Stomach (tissue), 9 donors: ENCODE data around the gene KATNAL2. TPM values are rescaled to one million over a fixed set of nuclear protein-coding genes. Genes with fewer than 3 reads are reported as not detected.
A peak's percentile ranks its signal among the peaks of the same experiment; 100 is the strongest.

Experiments used
- DNase-seq, 2 donors: peaks; one replicate each; pipeline versions ENCODE4 v3.0.0 to v3.0.0-alpha.2; 2013 to 2019
- H3K27ac ChIP-seq, 5 donors: fragments of 200-600 bp in 4 of 5; sonication (generic) in 4 of 5; one replicate each; pipeline ENCODE4 v1.5.1; 2013 to 2019; ENCODE audit warnings: mild to moderate bottlenecking in 1 of 5, moderate library complexity in 1 of 5
- H3K27me3 ChIP-seq, 3 donors: fragments of 200-600 bp; sonication (generic); one replicate each; pipeline ENCODE4 v1.5.1; 2017 to 2019; ENCODE audit warnings: mixed run types in 1 of 3
- H3K36me3 ChIP-seq, 4 donors: fragments of 200-600 bp; sonication (generic); 1 replicate in 3 of 4; 2 replicates in 1 of 4; pipeline ENCODE4 v1.5.1; 2016 to 2019
- H3K4me1 ChIP-seq, 4 donors: fragments of 200-600 bp; sonication (generic); one replicate each; pipeline ENCODE4 v1.5.1; 2016 to 2019
- H3K4me3 ChIP-seq, 4 donors: fragments of 200-600 bp; sonication (generic) in 3 of 4; one replicate each; pipeline ENCODE4 v1.5.1; 2016 to 2019; ENCODE audit warnings: mild to moderate bottlenecking in 1 of 4
- H3K9me3 ChIP-seq, 4 donors: fragments of 200-600 bp; sonication (generic); one replicate each; pipeline ENCODE4 v1.5.1; 2016 to 2019
- CTCF ChIP-seq, 7 experiments: fragments of 450-650 bp in 4 of 7; fragments of 200-600 bp in 3 of 7; sonication (generic) in 3 of 7; IDR thresholded peaks; one replicate each; pipeline ENCODE4 v1.5.1; 2016 to 2019; ENCODE audit warnings: antibody characterized with exemption in 7 of 7, control low read depth in 2 of 7, mild to moderate bottlenecking in 1 of 7
- EP300 ChIP-seq: sonication (generic); formaldehyde crosslinking; IDR thresholded peaks from one replicate; pipeline ENCODE4 v1.6.1; 2017; ENCODE audit warnings: antibody characterized with exemption
- POLR2A ChIP-seq, 4 donors: fragments of 450-650 bp; IDR thresholded peaks; one replicate each; pipeline ENCODE4 v1.6.1; 2016; ENCODE audit warnings: antibody characterized with exemption in 4 of 4, control low read depth in 2 of 4, mild to moderate bottlenecking in 1 of 4, moderate library complexity in 1 of 4
- POLR2AphosphoS5 ChIP-seq, 3 donors: sonication (generic); formaldehyde crosslinking; IDR thresholded peaks; one replicate each; pipeline ENCODE4 v1.6.1; 2016; ENCODE audit warnings: antibody characterized with exemption in 3 of 3
- intact Hi-C: fragments of 100-400 bp; cut with DNase I; formaldehyde crosslinking; loops from one replicate; pipeline ENCODE4 v1.15.1; 2023; ENCODE audit warnings: low total_unique reads
- polyA plus RNA-seq, 3 donors: library from polyadenylated mRNA; stranded (reverse); fragments of 200-250 nt; gene quantifications; one replicate each; pipeline ENCODE4 v1.2.3, GENCODE V29; 2013
- small RNA-seq, 4 donors: library from RNA; depleted of rRNA; stranded (forward); fragments of <200 nt; gene quantifications; one replicate each; pipeline ENCODE3, GENCODE V24; 2016
- total RNA-seq, 5 donors: library from RNA; depleted of rRNA; stranded (reverse); fragments of >200 nt; gene quantifications; one replicate each; pipeline versions ENCODE4 v1.1.0 to v1.2.3, GENCODE V29; 2014 to 2016
- donor health status: healthy with polysubstance abuse.
- donor health status: Bipolar disorder and iron deficiency.
- donor health status: healthy.

Gene KATNAL2
- total and polyA plus RNA-seq, 8 donors: 0.43 to 39.1 (median 2.7) TPM; not detected in 1

DNA sequence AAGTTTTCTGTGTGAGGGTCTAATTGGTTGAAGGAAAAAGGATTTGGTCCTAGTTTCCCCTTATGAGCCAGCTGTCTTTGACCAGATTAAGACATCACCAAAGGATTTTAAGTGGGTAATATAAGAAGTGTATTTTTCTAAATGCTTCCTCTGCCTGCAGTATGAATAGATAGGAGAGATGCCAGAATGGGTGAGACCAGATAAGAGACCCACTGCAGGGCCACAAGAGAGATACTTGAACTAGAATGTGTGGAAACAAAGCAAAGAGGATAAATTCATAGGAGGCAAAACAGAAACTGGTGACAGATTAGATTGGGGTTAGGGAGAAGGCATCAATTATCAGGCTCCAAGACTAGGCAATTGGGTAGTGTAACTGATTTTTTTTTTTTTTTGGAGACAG lies 234.0 kb downstream of the KATNAL2 start:
- peak overlapping the region in 4 of 5 donors; percentile 86 to 92 (median 90) for H3K27ac ChIP-seq
- peaks cover 15 to 36% (median 26%) of the 10 kb centered on the region in 4 donors for H3K4me1 ChIP-seq
- TF ChIP-seq CTCF (IDR thresholded peaks at IDR 0.05) (no peak), EP300 (no peak), POLR2AphosphoS5 (IDR thresholded peaks at IDR 0.05) (no peak), POLR2A (IDR thresholded peaks at IDR 0.05) (no peak)
- no peaks in the 10 kb centered on the region for H3K9me3 ChIP-seq
- H3K27me3 ChIP-seq: no peaks in the 10 kb centered on the region
- no peak for DNase-seq
- intact Hi-C loops: no loop called here
- H3K36me3 ChIP-seq: peaks cover 0 to 30% (median 25%) of the 10 kb centered on the region in 4 donors
- peak overlapping the region; percentile 64 to 75 (median 71) for H3K4me3 ChIP-seq

Small RNAs within 50 kb of the gene (small RNA-seq; reads per million reads assigned to genes)
- 0 reads per million in 4 donors for gene AC012254.4

Other genes with a start within 250 kb of the KATNAL2 start
- gene ST8SIA5, start 160.5 kb upstream of the KATNAL2 start, total RNA-seq: under 1 TPM in 1 of 5 donors, not detected in 4; 0.18 TPM
- gene ST8SIA5, start 160.5 kb upstream of the KATNAL2 start, polyA plus RNA-seq: 1 to 10 TPM in 1 of 3 donors, under 1 TPM in 2; 0.03 to 1.4 (median 0.19) TPM
- gene PIAS2, start 95 bp upstream of the KATNAL2 start, total RNA-seq: 10 to 100 TPM; 18.2 to 83.4 (median 58.5) TPM
- gene PIAS2, start 95 bp upstream of the KATNAL2 start, polyA plus RNA-seq: 1 to 10 TPM; 3.4 to 5.2 (median 4.6) TPM
- gene ELOA2, start 118.0 kb downstream of the KATNAL2 start, total RNA-seq: not detected
- gene ELOA2, start 118.0 kb downstream of the KATNAL2 start, polyA plus RNA-seq: under 1 TPM in 1 of 3 donors, not detected in 2; 0.15 TPM
- gene HDHD2, start 232.9 kb downstream of the KATNAL2 start, total RNA-seq: 10 to 100 TPM; 14.5 to 93.7 (median 23.9) TPM
- gene HDHD2, start 232.9 kb downstream of the KATNAL2 start, polyA plus RNA-seq: 10 to 100 TPM; 16.2 to 26.4 (median 22.4) TPM